Activated CD8-positive, alpha-beta memory T cell treated with anti-CD3 and anti-CD28 coated beads for 24 hours (primary cell): Measurements from ENCODE around the gene TBC1D26.
"Not testable (repeated sequence)": the region's sequence is repeated elsewhere in the genome, so short reads cannot be mapped to it uniquely, and the experiment has no call there.

ENCODE experiments used
- DNase-seq: peaks from one replicate; pipeline ENCODE4 v3.0.0-alpha.2; 2020

The TBC1D26 gene

GRCh38 chr17:15744074-15744676 lies 12.1 kb downstream of the TBC1D26 start:
- no peak for DNase-seq

GRCh38 chr17:15744885-15745284 lies 12.8 kb downstream of the TBC1D26 start:
- no peak for DNase-seq

GRCh38 chr17:15749403-15749802 lies 17.3 kb downstream of the TBC1D26 start:
- DNase-seq: not testable (repeated sequence)

- DNase-seq: not testable (repeated sequence)
These were observed 36.9 kb downstream of the TBC1D26 start for GRCh38 chr17:15768865-15769533.

GRCh38 chr17:15770679-15771078 lies 38.6 kb downstream of the TBC1D26 start:
- not testable (repeated sequence) for DNase-seq

- no peak for DNase-seq
These were observed 44.8 kb downstream of the TBC1D26 start for GRCh38 chr17:15776871-15777270.

GRCh38 chr17:15777297-15777696 lies 45.2 kb downstream of the TBC1D26 start:
- no peak for DNase-seq

GRCh38 chr17:15777717-15778116 lies 45.6 kb downstream of the TBC1D26 start:
- no peak for DNase-seq

GRCh38 chr17:15779119-15779518 lies 47.0 kb downstream of the TBC1D26 start:
- DNase-seq: no peak

- DNase-seq: no peak
These were observed 48.1 kb downstream of the TBC1D26 start for GRCh38 chr17:15780188-15780587.

GRCh38 chr17:15782866-15783265 lies 50.8 kb downstream of the TBC1D26 start:
- no peak for DNase-seq

- DNase-seq: no peak
These were observed 51.4 kb downstream of the TBC1D26 start for GRCh38 chr17:15783461-15783860.

- not testable (repeated sequence) for DNase-seq
These were observed 52.3 kb downstream of the TBC1D26 start for GRCh38 chr17:15784351-15784750.

GRCh38 chr17:15787363-15788075 lies 55.4 kb downstream of the TBC1D26 start:
- not testable (repeated sequence) for DNase-seq

GRCh38 chr17:15788365-15788764 lies 56.3 kb downstream of the TBC1D26 start:
- DNase-seq: not testable (repeated sequence)
